ENCODE results near the gene RNF8.

GRCh38 chr6:37306624-37307222 is 47.1 kb upstream of the RNF8 start:
- TF ChIP-seq POLR2A (IDR thresholded peaks at IDR 0.05): no peak
- no peak for TF ChIP-seq CTCF (IDR thresholded peaks at IDR 0.05)

Data from testis (tissue), 2 donors.